ENCODE results near the gene LRP5. TPM values are rescaled to one million over a fixed set of nuclear protein-coding genes. Genes with fewer than 3 reads are reported as not detected.

LRP5 gene
- total and polyA plus RNA-seq, 9 of the 15 experiments (the other 6 are each of a cell fraction or from before 2014, with no cell fraction given), result 0.48 to 44.2 (median 13.5) TPM

DNA sequence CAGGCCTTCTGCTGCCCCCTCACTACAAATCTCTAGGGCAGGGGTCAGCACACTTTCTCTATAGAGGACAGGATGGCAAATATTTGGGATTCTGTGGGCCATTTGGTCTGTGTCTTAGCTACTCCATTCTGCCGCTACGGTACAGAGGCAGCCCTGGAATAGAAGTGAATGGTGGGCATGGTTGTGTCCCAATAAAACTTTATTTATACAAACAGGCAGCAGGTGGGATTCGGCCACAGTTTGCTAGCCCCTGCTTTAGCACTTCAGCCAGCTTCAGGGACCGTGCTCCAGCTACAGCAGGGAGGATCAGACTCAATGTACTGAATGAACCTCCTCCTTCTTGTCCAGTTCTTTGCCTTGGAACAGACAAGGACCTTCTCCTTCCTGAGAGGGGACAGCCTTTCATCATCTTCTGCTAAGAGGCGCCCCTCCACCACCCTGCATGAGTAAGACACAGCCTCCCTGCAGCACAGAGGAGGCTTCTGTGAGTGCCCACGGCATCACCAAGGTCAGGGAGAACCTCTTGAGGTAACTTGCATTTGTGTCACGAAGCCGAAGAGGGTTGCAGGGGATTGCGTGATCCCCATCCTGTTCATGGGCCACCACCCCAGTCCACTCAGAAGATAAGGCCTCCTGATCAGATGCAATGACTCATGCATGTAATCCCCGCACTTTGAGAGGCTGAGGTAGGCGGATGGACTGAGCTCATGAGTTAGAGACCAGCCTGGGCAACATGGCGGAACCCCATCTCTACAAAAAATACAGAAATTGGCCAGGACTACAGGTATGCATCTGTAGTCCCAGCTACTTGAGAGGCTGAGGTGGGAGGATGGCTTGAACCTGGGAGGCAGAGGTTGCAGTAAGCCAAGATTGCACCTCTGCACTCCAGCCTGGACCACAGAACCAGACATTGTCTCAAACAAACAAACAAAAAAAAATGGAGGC lies 45.2 kb upstream of the LRP5 start (continued):
- TF ChIP-seq JUN (IDR thresholded peaks at IDR 0.05; ENCODE audit: borderline replicate concordance, low read depth, low read length) (peak; percentile 98), JUN (CRISPR knock-in tag; IDR thresholded peaks at IDR 0.05; ENCODE audit: borderline replicate concordance) (peak; percentile 92; the same call in 1 of the 2 replicates), ZKSCAN3 (CRISPR knock-in tag; IDR thresholded peaks at IDR 0.05) (0 out of 2 replicates have a peak, but pooled peaks have one; percentile 36), NRF1 (conservative IDR thresholded peaks at IDR 0.05 in 1 of 2, IDR thresholded peaks at IDR 0.05 in 1 of 2) (peak; percentile 48 to 62; a peak in 3 of 4 replicates), HDAC8 (tag; IDR thresholded peaks at IDR 0.05) (peak; percentile 80; the same call in 1 of the 2 replicates), CEBPB (tag; IDR thresholded peaks at IDR 0.05) (peak; percentile 88), DNMT1 (IDR thresholded peaks at IDR 0.05) (no peak), NCOA4 (IDR thresholded peaks at IDR 0.05; ENCODE audit: partially characterized antibody) (no peak), LCOR (CRISPR knock-in tag; IDR thresholded peaks at IDR 0.05) (peak; percentile 80), ZNF175 (CRISPR knock-in tag; IDR thresholded peaks at IDR 0.05; ENCODE audit: low read depth) (peak; percentile 99), TAF7 (tag; IDR thresholded peaks at IDR 0.05) (peak; percentile 42)
- TF ChIP-seq, protein P1, sequence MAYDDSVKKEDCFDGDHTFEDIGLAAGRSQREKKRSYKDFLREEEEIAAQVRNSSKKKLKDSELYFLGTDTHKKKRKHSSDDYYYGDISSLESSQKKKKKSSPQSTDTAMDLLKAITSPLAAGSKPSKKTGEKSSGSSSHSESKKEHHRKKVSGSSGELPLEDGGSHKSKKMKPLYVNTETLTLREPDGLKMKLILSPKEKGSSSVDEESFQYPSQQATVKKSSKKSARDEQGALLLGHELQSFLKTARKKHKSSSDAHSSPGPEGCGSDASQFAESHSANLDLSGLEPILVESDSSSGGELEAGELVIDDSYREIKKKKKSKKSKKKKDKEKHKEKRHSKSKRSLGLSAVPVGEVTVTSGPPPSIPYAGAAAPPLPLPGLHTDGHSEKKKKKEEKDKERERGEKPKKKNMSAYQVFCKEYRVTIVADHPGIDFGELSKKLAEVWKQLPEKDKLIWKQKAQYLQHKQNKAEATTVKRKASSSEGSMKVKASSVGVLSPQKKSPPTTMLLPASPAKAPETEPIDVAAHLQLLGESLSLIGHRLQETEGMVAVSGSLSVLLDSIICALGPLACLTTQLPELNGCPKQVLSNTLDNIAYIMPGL (CRISPR knock-in tag; IDR thresholded peaks at IDR 0.05), result no peak
- TF ChIP-seq, protein P2, sequence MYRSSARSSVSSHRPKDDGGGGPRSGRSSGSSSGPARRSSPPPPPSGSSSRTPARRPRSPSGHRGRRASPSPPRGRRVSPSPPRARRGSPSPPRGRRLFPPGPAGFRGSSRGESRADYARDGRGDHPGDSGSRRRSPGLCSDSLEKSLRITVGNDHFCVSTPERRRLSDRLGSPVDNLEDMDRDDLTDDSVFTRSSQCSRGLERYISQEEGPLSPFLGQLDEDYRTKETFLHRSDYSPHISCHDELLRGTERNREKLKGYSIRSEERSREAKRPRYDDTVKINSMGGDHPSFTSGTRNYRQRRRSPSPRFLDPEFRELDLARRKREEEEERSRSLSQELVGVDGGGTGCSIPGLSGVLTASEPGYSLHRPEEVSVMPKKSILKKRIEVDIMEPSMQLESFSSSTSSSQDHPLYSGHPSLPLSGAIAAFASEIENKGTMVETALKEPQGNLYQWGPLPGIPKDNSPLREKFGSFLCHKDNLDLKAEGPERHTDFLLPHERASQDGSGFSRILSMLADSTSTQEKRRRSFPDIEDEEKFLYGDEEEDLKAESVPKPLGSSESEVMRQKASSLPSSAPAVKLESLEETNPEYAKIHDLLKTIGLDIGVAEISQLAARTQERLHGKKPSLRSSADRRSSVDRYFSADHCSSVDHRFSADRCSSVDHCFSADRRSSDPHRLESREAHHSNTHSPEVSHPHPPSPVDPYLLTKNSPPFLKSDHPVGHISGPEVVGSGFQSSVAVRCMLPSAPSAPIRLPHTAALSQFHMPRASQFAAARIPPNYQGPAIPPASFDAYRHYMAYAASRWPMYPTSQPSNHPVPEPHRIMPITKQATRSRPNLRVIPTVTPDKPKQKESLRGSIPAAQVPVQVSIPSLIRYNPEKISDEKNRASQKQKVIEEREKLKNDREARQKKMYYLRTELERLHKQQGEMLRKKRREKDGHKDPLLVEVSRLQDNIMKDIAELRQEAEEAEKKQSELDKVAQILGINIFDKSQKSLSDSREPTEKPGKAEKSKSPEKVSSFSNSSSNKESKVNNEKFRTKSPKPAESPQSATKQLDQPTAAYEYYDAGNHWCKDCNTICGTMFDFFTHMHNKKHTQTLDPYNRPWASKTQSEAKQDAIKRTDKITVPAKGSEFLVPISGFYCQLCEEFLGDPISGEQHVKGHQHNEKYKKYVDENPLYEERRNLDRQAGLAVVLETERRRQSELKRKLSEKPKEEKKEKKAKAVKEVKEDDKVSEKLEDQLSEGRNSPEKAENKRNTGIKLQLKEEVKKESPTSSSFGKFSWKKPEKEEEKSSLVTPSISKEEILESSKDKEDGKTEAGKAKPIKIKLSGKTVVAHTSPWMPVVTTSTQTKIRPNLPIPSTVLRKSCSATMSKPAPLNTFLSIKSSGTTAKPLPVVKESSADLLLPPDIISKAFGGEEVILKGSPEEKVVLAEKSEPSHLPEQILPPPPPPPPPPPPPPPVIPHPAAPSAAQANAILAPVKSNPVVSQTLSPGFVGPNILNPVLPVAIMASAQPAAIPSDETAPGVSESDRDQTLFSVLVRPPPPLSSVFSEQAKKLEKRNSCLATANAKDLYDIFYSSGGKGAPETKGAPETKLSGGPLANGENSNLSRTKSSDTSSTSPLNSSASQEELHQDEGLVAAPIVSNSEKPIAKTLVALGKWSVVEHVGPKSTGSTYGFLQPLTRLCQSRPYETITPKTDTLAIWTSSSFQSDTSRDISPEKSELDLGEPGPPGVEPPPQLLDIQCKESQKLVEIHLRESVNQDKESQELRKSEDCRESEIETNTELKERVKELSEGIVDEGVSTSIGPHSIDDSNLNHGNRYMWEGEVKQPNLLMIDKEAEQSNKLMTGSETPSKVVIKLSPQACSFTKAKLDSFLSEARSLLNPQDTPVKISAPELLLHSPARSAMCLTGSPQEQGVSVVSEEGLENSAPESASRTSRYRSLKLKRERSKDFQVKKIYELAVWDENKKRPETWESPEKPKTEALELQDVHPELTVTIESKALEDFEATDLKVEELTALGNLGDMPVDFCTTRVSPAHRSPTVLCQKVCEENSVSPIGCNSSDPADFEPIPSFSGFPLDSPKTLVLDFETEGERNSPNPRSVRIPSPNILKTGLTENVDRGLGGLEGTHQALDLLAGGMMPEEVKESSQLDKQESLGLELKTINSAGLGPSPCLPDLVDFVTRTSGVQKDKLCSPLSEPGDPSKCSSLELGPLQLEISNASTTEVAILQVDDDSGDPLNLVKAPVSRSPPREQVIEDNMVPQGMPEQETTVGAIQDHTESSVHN (IDR thresholded peaks at IDR 0.05; ENCODE audit: borderline replicate concordance in 1 of 2, low read depth in 1 of 2), result peak in 1 of 2 experiments; percentile 53; a peak in 1 of 4 replicates
- TF ChIP-seq, protein P3, sequence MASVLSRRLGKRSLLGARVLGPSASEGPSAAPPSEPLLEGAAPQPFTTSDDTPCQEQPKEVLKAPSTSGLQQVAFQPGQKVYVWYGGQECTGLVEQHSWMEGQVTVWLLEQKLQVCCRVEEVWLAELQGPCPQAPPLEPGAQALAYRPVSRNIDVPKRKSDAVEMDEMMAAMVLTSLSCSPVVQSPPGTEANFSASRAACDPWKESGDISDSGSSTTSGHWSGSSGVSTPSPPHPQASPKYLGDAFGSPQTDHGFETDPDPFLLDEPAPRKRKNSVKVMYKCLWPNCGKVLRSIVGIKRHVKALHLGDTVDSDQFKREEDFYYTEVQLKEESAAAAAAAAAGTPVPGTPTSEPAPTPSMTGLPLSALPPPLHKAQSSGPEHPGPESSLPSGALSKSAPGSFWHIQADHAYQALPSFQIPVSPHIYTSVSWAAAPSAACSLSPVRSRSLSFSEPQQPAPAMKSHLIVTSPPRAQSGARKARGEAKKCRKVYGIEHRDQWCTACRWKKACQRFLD (CRISPR knock-in tag; IDR thresholded peaks at IDR 0.05), result peak; percentile 91; the same call in 1 of the 2 replicates

Data from K562 (cell line).